ENCODE measurements around the gene IL22.

Gene IL22

DNA sequence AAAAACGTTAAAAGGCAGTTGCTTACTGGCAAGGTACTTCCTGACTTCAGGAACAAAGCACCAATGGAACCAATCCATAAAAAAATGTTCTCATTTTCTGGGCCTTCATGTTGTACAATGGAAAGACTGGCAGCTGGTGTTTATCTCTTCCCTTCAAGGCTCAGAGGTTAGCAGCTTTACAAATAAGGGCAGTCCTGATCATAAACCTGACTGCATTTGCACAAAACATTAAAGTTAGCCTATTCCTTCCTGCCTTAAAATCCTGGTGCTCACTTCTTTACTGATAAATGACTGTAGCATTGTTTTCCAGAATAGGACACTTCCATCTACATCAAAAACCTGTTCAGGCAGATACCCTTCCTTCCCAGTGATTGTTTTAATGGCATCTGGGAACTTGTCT lies 47.0 kb downstream of the IL22 start:
- no peak overlapping the region for H3K4me3 ChIP-seq (ENCODE audit: low read length)
- DNase-seq (ENCODE audit: low read depth) = no peak
- TF ChIP-seq, protein P1, sequence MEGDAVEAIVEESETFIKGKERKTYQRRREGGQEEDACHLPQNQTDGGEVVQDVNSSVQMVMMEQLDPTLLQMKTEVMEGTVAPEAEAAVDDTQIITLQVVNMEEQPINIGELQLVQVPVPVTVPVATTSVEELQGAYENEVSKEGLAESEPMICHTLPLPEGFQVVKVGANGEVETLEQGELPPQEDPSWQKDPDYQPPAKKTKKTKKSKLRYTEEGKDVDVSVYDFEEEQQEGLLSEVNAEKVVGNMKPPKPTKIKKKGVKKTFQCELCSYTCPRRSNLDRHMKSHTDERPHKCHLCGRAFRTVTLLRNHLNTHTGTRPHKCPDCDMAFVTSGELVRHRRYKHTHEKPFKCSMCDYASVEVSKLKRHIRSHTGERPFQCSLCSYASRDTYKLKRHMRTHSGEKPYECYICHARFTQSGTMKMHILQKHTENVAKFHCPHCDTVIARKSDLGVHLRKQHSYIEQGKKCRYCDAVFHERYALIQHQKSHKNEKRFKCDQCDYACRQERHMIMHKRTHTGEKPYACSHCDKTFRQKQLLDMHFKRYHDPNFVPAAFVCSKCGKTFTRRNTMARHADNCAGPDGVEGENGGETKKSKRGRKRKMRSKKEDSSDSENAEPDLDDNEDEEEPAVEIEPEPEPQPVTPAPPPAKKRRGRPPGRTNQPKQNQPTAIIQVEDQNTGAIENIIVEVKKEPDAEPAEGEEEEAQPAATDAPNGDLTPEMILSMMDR (conservative IDR thresholded peaks at IDR 0.05; ENCODE audit: low read length) = no peak

DNA sequence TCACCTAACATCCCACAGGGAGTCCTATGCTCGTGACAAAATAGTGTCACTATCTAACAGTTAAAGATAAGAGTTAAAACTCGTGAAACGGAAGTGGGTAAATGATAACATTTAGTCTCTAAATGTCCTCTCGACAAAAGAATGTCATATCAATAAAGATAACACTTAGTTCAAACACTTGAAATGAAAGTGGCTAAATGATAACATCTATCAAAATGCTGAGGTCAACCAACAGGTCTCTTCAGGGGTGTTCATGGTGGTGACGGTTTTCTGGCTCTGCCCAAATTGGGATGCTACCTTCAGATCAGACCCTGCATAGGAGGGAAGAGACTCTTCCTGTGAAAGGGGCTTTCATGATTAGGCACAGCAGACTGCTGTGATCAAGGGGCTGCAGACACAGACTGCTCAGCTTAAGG lies 49.9 kb downstream of the IL22 start:
- TF ChIP-seq, protein P1 (conservative IDR thresholded peaks at IDR 0.05; ENCODE audit: low read length) = no peak
- DNase-seq (ENCODE audit: low read depth) = no peak
- H3K4me3 ChIP-seq (ENCODE audit: low read length) = no peak overlapping the region

DNA sequence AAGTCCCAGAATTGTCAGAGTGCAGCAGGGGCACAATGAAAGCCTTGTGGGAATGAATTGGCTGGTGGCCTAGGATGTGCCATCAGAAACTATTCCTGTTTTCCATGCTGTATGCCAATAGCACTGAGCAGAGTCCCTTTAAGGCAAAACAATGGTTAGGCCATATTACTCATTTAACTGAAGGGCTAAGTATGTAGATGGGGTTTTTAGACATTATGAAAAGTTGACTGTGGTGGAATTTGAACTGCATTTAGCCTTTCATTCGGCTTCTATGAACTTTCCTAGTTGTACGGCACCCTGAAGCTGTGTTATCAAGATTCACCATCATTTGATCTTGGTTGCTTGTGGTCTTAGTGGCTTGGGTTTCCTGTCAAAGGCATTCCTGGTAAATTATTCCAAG lies 52.5 kb downstream of the IL22 start:
- no peak overlapping the region for H3K4me3 ChIP-seq (ENCODE audit: low read length)
- no peak for DNase-seq (ENCODE audit: low read depth)
- TF ChIP-seq, protein P1 (conservative IDR thresholded peaks at IDR 0.05; ENCODE audit: low read length) = no peak

DNA sequence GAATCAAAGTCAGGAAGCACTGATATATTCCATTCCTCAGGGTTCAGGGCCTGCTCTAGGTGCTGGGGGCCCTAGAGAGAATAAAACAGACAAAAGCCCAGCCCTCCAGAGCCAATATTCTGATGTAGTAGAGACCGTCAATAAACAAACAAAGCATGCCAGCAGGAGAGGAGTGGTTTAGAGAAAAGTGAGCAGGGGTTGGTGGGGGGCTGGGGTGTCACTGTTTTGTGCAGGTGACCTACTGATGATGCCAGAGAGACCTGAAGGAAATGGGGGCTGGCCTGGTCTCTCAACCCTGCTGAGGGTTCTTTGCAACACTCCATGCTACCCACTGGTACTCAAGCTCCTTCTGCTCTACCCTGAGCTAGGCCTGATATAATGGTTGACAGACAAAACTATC lies 54.3 kb downstream of the IL22 start:
- no peak overlapping the region for H3K4me3 ChIP-seq (ENCODE audit: low read length)
- TF ChIP-seq, protein P1 (conservative IDR thresholded peaks at IDR 0.05; ENCODE audit: low read length) = no peak
- no peak for DNase-seq (ENCODE audit: low read depth)

DNA sequence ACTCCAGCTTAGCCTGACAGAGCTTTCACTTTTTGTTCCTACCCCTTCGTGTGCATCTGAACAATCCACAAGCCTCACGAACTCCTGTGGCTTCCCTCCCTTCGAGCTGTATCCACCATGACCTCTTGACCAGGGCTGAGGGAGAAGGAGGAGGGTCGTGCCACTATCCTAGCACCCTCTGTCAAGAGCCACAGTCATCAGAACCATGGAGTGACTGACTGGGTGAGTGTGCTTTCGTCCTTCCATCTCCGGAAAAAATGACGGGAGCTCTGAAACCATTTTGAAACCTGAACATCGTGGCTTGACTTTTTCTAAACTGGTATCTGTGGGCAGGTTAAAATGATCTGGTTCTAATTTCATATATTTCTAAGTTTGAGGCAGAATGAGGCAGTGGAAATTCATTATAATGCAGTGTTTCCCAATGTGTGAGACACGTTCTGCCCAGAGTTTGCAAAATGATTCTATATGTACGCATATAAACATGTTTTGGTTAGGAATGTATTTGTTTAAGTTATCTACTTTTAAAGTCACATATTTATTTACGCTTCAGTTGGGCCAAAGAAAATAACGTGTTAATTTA lies 54.8 kb downstream of the IL22 start:
- TF ChIP-seq, protein P1 (conservative IDR thresholded peaks at IDR 0.05; ENCODE audit: low read length) = no peak
- no peak for DNase-seq (ENCODE audit: low read depth)
- H3K4me3 ChIP-seq (ENCODE audit: low read length) = no peak overlapping the region
